Body of pancreas (tissue), 4 donors: ENCODE results near the gene CRKL.

Experiments
- POLR2A ChIP-seq, 3 donors: fragments of 450-650 bp; IDR thresholded peaks; one replicate each; pipeline ENCODE4 v1.6.1; 2016; ENCODE audit warnings: antibody characterized with exemption in 3 of 3, mild to moderate bottlenecking in 2 of 3
- TF ChIP-seq, protein P1 (sequence below), 7 experiments: fragments of 450-650 bp in 4 of 7; fragments of 200-600 bp in 3 of 7; sonication (generic) in 3 of 7; IDR thresholded peaks; one replicate each; pipeline ENCODE4 v1.5.1; 2016 to 2019; ENCODE audit warnings: antibody characterized with exemption in 7 of 7

DNA sequence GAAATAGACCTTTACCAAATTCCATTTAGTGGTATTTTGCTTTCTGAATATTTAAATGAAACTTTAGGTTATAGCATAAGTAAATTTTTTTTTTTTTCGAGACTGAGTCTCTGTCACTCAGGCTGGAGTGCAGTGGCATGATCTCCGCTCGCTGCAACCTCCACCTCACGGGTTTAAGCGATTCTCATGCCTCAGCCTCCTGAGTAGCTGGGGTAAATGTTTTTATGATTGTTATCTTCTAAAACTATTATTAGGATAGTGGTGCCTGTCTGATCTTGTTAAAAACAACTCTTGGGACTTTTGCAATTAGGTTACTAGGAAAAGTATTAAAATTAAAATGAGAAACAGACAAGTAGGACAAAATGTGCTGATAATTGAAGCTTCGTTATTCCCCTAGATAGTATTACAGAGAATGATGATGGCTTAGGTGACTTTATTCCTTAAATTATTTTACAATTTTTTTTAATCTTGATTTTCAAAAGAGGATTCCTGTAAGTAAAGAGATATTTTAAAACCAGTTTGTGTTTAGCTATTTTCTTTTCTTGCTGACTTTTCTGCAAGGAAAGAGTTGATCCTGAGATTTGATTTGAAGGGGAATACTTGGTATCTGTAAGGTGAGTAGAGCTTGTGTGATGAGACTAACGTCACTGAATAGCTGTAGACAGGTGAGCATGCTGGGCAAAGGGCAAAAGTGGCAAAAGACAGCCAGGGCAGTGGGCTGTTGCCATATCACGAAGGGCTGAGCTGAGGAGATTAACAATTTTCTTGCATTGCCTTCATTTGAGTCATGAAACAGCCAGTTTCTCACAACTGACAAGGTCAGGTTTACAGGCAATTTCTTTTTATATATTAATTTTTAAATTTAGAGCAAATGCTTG, 20.8 kb downstream of the CRKL start:
- no peak for TF ChIP-seq POLR2A (IDR thresholded peaks at IDR 0.05)
- TF ChIP-seq, protein P1, sequence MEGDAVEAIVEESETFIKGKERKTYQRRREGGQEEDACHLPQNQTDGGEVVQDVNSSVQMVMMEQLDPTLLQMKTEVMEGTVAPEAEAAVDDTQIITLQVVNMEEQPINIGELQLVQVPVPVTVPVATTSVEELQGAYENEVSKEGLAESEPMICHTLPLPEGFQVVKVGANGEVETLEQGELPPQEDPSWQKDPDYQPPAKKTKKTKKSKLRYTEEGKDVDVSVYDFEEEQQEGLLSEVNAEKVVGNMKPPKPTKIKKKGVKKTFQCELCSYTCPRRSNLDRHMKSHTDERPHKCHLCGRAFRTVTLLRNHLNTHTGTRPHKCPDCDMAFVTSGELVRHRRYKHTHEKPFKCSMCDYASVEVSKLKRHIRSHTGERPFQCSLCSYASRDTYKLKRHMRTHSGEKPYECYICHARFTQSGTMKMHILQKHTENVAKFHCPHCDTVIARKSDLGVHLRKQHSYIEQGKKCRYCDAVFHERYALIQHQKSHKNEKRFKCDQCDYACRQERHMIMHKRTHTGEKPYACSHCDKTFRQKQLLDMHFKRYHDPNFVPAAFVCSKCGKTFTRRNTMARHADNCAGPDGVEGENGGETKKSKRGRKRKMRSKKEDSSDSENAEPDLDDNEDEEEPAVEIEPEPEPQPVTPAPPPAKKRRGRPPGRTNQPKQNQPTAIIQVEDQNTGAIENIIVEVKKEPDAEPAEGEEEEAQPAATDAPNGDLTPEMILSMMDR (IDR thresholded peaks at IDR 0.05) = no peak
